HG03469 (cell line): Measurements from ENCODE around the gene NCOR2.
"Not testable (repeated sequence)": the region's sequence is repeated elsewhere in the genome, so short reads cannot be mapped to it uniquely, and the experiment has no call there.

Source experiments
- ATAC-seq: cut with Tn5 transposase; IDR thresholded peaks from one replicate; pipeline ENCODE4 v1.9.1; 2021; ENCODE audit warnings: mild to moderate bottlenecking, moderate library complexity, moderate number of reproducible peaks; ENCODE audit not compliant: unreplicated experiment

Gene NCOR2

GRCh38 chr12:124601706-124602105 is 34.3 kb upstream of the NCOR2 start:
- no peak for ATAC-seq

DNA sequence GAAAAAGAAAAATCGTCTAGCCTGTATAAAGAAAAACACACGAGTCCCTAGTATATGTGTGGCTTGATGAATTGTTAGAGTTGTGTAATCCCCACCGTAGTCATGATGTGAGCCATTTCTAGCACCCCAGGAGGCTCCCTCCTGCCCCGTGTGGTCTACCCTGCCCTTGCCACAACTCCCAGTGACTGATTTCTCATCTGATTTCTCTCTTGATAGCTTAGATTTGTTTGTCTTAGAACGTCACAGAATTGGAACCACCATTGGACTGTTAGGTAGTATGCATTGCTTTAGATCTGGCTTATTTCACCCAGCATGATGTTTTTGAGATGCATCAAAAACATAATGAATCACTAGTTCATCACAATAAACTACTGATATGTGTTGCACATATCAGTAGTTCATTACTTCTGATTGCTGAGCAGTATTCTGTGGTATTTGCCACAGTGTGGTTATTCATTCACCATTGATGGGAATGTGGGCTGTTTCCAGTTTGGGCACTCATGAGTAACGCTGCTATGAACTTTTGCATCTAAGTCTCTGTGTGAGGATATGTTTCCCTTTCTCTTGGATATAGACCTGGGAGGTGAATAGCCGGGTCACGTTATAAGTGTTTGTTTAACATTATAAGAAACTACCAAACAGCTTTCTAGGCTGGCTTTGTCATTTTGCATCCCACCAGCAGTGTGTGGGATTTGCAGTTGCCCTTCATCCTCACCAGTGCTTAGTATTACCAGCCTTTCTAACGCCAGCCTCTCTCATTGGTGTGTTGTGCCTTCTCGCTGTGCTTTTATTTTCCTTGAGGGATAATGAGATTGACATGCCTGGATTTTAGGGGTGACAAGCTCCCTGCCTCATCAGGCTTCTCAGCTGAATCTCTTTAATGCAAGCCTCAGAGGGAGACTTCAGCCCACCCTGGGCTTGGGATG is 31.9 kb upstream of the NCOR2 start:
- ATAC-seq: no peak

- ATAC-seq: no peak
These were observed 29.6 kb upstream of the NCOR2 start for GRCh38 chr12:124597041-124597440.

DNA sequence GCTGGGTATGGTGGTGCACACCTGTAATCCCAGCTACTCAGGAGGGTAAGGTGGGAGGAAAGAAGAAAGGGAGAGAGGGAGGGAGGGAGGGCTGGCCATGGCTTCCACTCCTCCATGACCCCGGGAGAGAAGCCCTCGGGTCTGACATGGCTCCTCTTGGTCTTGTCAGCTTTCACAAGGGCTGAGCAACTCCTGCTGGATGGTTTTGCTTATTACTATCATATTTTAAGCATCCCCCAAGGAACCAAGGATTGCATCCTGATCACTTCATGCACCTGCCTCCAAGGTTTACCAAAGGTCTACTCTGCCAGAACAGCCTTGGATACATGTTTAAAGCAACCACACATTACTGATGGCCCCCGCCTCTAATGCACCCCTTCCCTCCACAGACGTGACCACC is 28.0 kb upstream of the NCOR2 start:
- no peak for ATAC-seq

GRCh38 chr12:124594851-124595250 is 27.4 kb upstream of the NCOR2 start:
- ATAC-seq: no peak

DNA sequence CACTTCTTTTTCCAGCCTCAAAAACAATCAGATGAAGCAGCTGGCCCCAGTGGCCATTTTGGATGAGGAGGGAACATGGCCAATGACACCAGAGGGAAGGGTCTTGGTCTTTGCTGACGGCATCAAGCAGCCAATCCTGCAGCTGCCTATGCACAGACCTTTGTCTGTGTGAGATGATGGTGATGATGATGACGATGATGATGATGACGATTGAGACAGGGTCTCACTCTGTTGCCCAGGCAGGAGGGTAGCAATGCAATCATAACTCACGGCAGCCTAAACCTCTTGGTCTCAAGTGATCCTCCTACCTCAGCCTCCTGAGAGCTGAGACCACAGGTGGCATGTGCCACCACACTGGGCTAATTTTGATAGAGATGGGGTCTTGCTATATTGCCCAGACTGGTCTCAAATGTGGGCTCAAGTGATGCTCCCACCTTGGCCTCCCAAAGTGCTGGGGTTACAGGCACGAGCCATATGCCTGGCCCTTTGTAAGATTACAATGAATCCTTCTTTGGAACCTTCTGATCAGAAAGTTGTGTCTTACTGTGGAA is 26.5 kb upstream of the NCOR2 start:
- no peak for ATAC-seq

DNA sequence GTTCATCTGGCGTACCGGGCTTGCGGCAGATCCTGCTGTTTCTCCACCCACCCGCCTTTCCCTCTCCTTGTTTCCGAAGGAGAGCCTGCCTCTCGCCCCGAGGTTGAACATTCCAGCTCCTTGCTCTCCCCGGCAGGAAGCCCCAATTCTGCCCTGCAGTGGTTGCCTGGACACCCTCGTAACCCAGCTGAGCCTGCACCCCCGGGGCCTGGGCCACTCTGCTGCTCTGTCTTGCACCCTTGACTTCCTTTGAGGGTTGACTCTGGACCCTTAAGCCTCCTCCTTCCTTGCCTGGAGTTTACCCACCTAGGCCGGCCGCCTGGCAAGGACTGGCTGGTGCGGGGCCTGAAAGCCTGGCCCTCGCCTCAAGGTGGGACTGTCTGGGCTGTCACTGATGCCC is 25.8 kb upstream of the NCOR2 start:
- no peak for ATAC-seq

- no peak for ATAC-seq
These were observed 25.2 kb upstream of the NCOR2 start for GRCh38 chr12:124592481-124593160.

GRCh38 chr12:124592050-124592449 is 24.6 kb upstream of the NCOR2 start:
- ATAC-seq: no peak

DNA sequence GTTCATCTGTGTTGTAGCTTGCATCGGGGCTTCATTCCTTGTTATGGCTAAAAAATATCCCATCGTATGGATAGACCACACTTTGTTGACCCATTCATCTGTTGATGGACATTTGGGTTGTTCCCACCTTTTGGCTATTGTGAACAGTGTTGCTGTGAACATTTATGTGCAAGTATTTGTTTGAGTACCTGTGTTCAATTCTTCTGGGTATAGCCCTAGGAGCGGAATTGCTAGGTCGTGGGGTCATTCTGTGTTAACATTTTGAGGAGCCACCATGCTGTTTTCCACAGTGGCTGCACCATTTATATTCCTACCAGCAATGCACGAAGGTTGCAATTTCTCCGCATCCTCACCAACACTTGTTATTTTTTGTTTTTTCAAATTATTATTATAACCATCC is 23.0 kb upstream of the NCOR2 start:
- no peak for ATAC-seq

DNA sequence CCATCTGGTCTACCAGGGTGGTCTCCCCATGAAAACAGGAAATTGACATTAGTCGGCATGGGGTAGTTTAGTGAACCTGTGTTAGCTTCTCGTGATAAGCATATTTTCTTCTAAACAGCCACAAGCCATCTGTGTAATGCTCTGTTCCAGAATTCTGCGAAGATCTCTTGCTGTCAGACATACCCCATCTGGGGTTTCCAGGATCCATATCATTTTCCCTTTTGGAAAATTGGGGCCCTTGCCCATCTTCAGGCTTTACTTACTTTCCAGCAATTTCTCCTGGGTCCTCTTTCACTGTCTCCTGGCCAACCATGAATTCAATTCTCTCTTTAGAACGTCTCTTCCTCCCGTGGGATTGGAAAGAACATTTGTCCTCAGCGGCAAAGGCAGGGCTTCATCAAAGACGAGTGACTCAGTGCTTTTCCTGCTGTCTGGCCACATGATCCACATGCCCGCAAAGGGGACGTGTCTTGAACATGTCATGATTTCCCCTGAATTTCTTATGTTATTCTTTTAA is 21.4 kb upstream of the NCOR2 start:
- no peak for ATAC-seq

- no peak for ATAC-seq
These were observed 20.7 kb upstream of the NCOR2 start for GRCh38 chr12:124588018-124588634.

GRCh38 chr12:124586756-124587155 is 19.3 kb upstream of the NCOR2 start:
- ATAC-seq: no peak

DNA sequence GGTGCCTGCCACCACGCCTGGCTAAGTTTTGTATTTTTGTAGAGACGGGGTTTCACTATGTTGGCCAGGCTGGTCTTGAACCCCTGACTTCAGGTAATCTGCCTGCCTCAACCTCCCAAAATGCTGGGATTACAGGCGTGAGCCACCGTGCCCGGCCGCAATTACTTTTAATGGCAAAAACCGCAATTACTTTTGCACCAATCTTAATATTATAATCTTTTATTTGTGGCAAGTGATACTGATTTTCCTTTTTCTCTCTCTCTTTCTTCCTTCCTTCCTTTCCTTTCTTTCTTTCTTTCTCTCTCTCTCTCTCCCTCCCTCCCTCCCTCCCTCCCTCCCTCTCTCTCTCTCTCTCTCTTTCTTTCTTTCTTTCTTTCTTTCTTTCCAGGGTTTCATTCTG is 17.1 kb upstream of the NCOR2 start:
- ATAC-seq: not testable (repeated sequence)

DNA sequence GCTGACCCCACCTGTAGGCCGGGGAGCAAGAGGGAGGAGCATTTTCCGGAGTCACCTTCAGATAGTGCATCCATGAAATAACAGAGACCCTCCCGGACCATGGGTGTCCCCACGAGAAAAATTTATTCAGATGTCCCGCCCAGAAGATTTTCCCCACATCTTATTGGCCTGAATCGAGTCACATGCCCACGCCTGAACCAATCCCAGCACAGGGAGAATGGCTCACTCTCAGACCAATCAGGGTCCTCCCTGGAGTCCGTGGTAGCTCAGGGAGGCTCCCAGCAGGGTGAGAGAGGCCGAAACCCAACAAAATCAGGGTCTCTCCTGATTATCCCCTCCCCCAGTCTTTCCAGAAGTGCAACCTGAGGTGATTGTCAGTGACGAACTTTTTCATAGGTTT is 16.4 kb upstream of the NCOR2 start:
- ATAC-seq: no peak

GRCh38 chr12:124582108-124582424 is 14.7 kb upstream of the NCOR2 start:
- ATAC-seq: no peak

DNA sequence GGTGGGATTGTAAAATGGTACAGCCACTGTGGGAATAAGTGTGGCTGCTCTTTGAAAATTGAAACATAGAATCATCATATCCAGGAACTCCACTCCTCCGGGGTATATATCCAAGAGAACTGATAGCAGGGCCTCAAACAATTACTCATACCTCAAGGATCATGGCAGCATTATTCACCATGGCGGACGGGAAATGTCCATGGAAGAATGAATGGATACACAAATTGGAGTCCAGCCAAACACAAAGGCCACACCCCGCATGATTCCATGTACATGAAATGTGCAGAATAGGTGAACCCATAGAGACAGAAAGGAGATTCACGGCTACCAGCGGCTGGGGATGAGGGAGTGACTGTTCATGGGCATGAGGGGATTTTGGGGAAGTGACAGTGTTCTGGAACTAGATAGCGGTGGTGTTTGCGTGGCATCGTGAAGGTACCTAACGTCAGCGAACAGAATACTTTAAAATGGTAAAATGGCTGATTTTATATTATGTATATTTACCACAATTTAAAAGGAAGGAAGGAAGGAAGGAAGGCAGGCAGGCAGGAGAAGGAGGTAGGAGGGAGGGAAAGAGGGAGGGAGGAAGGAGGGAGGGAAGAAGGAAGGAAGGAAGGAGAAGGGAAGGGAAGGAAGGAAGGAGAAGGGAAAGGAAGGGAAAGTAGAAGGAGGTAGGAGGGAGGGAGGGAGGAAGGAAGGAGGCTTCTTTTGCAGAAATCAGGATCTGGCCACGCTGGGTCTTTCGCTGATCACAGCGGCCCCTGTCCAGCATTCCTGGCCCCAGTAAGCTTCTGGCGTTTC is 14.1 kb upstream of the NCOR2 start:
- ATAC-seq: no peak

GRCh38 chr12:124579921-124580517 is 12.6 kb upstream of the NCOR2 start:
- ATAC-seq: no peak

DNA sequence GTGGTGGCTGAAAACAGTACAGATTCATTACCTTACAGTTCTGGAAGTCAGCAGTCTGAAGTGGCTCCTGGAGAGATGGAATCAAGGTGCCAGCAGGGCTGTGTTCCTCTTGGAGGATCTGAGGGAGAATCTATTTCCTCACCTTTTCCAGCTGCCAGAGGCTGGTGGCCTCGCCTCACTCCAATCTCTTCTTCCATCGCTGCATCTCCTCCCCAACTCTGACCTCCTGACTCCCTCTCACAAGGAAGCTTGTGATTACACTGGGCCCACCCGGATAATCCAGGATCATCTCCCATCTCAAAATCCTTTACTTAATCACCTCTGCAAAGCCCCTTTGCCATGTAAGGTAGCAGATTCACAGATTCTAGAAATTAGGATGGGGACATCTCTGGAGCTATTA is 11.4 kb upstream of the NCOR2 start:
- ATAC-seq: no peak

DNA sequence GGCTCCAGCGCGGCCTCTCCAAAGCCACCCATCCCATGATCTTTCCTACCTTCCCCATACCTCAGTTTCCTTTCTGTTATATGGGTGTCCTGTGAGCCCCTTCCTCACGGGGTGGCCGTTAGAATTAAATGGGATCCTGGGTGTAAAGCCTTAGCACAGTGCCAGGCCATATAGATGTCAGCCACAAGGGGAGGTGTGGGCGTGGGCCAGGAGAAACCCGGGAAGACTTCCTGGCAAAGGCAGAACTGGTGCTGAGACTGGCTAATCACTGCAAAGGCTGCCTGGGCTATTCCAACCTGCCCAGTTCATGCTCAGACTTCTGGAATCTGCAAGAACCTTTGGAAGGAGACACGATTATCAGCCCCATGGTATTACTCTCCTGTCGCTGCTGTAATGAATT is 11.0 kb upstream of the NCOR2 start:
- no peak for ATAC-seq
